GM21526 (cell line): Measurements from ENCODE around the gene LKAAEAR1.

ENCODE experiments used
- ATAC-seq: cut with Tn5 transposase; IDR thresholded peaks from one replicate; pipeline ENCODE4 v1.9.1; 2021; ENCODE audit warnings: moderate library complexity; ENCODE audit not compliant: unreplicated experiment, low FRiP score

The LKAAEAR1 gene

GRCh38 chr20:64053841-64054661 lies 30.1 kb downstream of the LKAAEAR1 start:
- no peak for ATAC-seq

GRCh38 chr20:64052987-64053840 lies 31.0 kb downstream of the LKAAEAR1 start:
- ATAC-seq: no peak

- ATAC-seq: no peak
Measured at GRCh38 chr20:64052326-64052722, 31.9 kb downstream of the LKAAEAR1 start.

GRCh38 chr20:64051561-64052325 lies 32.5 kb downstream of the LKAAEAR1 start:
- ATAC-seq: no peak

GRCh38 chr20:64051033-64051452 lies 33.2 kb downstream of the LKAAEAR1 start:
- ATAC-seq: no peak

- no peak for ATAC-seq
Measured at GRCh38 chr20:64050261-64051032, 33.8 kb downstream of the LKAAEAR1 start.

- ATAC-seq: no peak
Measured at GRCh38 chr20:64049878-64050260, 34.3 kb downstream of the LKAAEAR1 start.

GRCh38 chr20:64049060-64049877 lies 34.9 kb downstream of the LKAAEAR1 start, which contains the start of gene SOX18:
SOX18 (minus strand) TSS chr20:64049639; CDS start chr20:64049516, 123 bp downstream.
- ATAC-seq: no peak

GRCh38 chr20:64048402-64049044 lies 35.7 kb downstream of the LKAAEAR1 start:
- no peak for ATAC-seq

- ATAC-seq: no peak
Measured at GRCh38 chr20:64047968-64048401, 36.2 kb downstream of the LKAAEAR1 start.

GRCh38 chr20:64047046-64047389 lies 37.2 kb downstream of the LKAAEAR1 start:
- ATAC-seq: no peak

GRCh38 chr20:64045346-64046011 lies 38.7 kb downstream of the LKAAEAR1 start:
- no peak for ATAC-seq

GRCh38 chr20:64044484-64045247 lies 39.5 kb downstream of the LKAAEAR1 start:
- no peak for ATAC-seq

- ATAC-seq: no peak
Measured at GRCh38 chr20:64043768-64044167, 40.4 kb downstream of the LKAAEAR1 start.

GRCh38 chr20:64042054-64042781 lies 42.0 kb downstream of the LKAAEAR1 start:
- no peak for ATAC-seq

- no peak for ATAC-seq
Measured at GRCh38 chr20:64041781-64042053, 42.5 kb downstream of the LKAAEAR1 start.
